ENCODE data around the gene DISP3.

- no peak for TF ChIP-seq POLR2A (IDR thresholded peaks at IDR 0.05)
- no peak for TF ChIP-seq CTCF (IDR thresholded peaks at IDR 0.05)
These were observed 71.8 kb downstream of the DISP3 start for GRCh38 chr1:11550664-11551283.
